HepG2 (cell line): Measurements from ENCODE around the gene EPN2. TPM values are rescaled to one million over a fixed set of nuclear protein-coding genes. Genes with fewer than 3 reads are reported as not detected.

Source experiments
- ATF7-NPFF ChIP-seq: sonication (generic); formaldehyde crosslinking; IDR thresholded peaks from 2 replicates; pipeline ENCODE4 v1.8.1; 2023; ENCODE audit warnings: mild to moderate bottlenecking, low read depth, missing genetic modification reagents, moderate library complexity
- DPF2 ChIP-seq: sonication (generic); formaldehyde crosslinking; IDR thresholded peaks from 2 replicates; pipeline ENCODE4 v1.4.0; 2020; ENCODE audit warnings: mild to moderate bottlenecking, low read depth, missing genetic modification reagents, borderline replicate concordance
- EHMT2 ChIP-seq: fragments of 200-600 bp; sonication (generic); IDR thresholded peaks from 2 replicates; pipeline ENCODE4 v1.7.0; 2017; ENCODE audit warnings: antibody characterized with exemption, low read depth, low read length, borderline replicate concordance
- GPN1 ChIP-seq: sonication (generic); formaldehyde crosslinking; IDR thresholded peaks from 2 replicates; pipeline ENCODE4 v1.5.1; 2020; ENCODE audit warnings: missing genetic modification reagents, borderline replicate concordance
- HMG20A ChIP-seq: IDR thresholded peaks from 2 replicates; pipeline ENCODE4 v1.6.1; 2016; ENCODE audit warnings: borderline replicate concordance
- IKZF1 ChIP-seq: fragments of 450-650 bp; IDR thresholded peaks from 2 replicates; pipeline ENCODE4 v1.7.1; 2016
- JARID2 ChIP-seq: sonication (generic); formaldehyde crosslinking; IDR thresholded peaks from 2 replicates; pipeline ENCODE4 v1.8.1; 2023; ENCODE audit warnings: missing genetic modification reagents, inconsistent platforms; ENCODE audit not compliant: insufficient replicate concordance
- MIXL1 ChIP-seq: IDR thresholded peaks from 2 replicates; pipeline ENCODE4 v1.6.1; 2016
- PAF1 ChIP-seq: IDR thresholded peaks from 2 replicates; pipeline ENCODE4 v1.6.1; 2016; ENCODE audit warnings: missing genetic modification reagents, missing compliant biosample characterization
- PAWR ChIP-seq: sonication (generic); formaldehyde crosslinking; IDR thresholded peaks from 2 replicates; pipeline ENCODE4 v1.4.0; 2020; ENCODE audit warnings: missing genetic modification reagents, mild to moderate bottlenecking, borderline replicate concordance
- STAG1 ChIP-seq: sonication (generic); formaldehyde crosslinking; IDR thresholded peaks from 2 replicates; pipeline ENCODE4 v1.4.0; 2020; ENCODE audit warnings: missing genetic modification reagents
- ZBTB8A ChIP-seq: sonication (generic); formaldehyde crosslinking; IDR thresholded peaks from 2 replicates; pipeline ENCODE4 v1.4.0; 2020; ENCODE audit warnings: mild to moderate bottlenecking, low read depth, missing genetic modification reagents, borderline replicate concordance
- ZFX ChIP-seq: sonication (generic); formaldehyde crosslinking; IDR thresholded peaks from 2 replicates; pipeline ENCODE4 v1.4.0; 2020; ENCODE audit warnings: mild to moderate bottlenecking, low read depth, missing genetic modification reagents, moderate library complexity
- ZNF20 ChIP-seq: sonication (generic); formaldehyde crosslinking; IDR thresholded peaks from 2 replicates; pipeline ENCODE4 v1.4.0; 2020; ENCODE audit warnings: mild to moderate bottlenecking, moderate library complexity, missing genetic modification reagents
- ZNF274 ChIP-seq: sonication (generic); formaldehyde crosslinking; IDR thresholded peaks from 2 replicates; pipeline ENCODE4 v1.5.1; 2020; ENCODE audit warnings: mild to moderate bottlenecking, missing genetic modification reagents
- ZNF3 ChIP-seq: IDR thresholded peaks from 2 replicates; pipeline ENCODE4 v1.7.0; 2017; ENCODE audit warnings: inconsistent platforms
- ZNF879 ChIP-seq: sonication (generic); formaldehyde crosslinking; IDR thresholded peaks from 2 replicates; pipeline ENCODE4 v1.8.1; 2023; ENCODE audit warnings: missing genetic modification reagents
- polyA plus RNA-seq, 8 experiments: library from polyadenylated mRNA; depleted of rRNA in 3 of 8; stranded (reverse) in 7 of 8; unstranded in 1 of 8; fragments of >200 nt; fragmentation: Illumina TruSeq in 4 of 8; extraction: Trizol in 4 of 8; gene quantifications; 2 replicates each; pipeline versions ENCODE4 v1.2.1 to v1.2.3, GENCODE V29; 2011 to 2016; ENCODE audit warnings: low read depth in 4 of 8, missing spikeins in 1 of 8, mixed read lengths in 1 of 8; ENCODE audit not compliant: insufficient read depth in 1 of 8
- total RNA-seq, 5 experiments: library from RNA; depleted of rRNA; stranded (reverse); fragments of >200 nt; fragmentation: Illumina TruSeq; extraction: Trizol; gene quantifications; 2 replicates each; pipeline ENCODE4 v1.2.3, GENCODE V29; 2016; ENCODE audit warnings: low read depth in 1 of 5
- TF ChIP-seq, protein P1 (sequence below): sonication (generic); formaldehyde crosslinking; IDR thresholded peaks from 2 replicates; pipeline ENCODE4 v1.5.1; 2020; ENCODE audit warnings: mild to moderate bottlenecking, missing genetic modification reagents, moderate library complexity
- TF ChIP-seq, protein P2 (sequence below): sonication (generic); formaldehyde crosslinking; IDR thresholded peaks from 2 replicates; pipeline ENCODE4 v1.5.1; 2020; ENCODE audit warnings: missing genetic modification reagents, mild to moderate bottlenecking, borderline replicate concordance
- TF ChIP-seq, protein P3 (sequence below): sonication (generic); formaldehyde crosslinking; IDR thresholded peaks from 2 replicates; pipeline ENCODE4 v1.4.0; 2020; ENCODE audit warnings: mild to moderate bottlenecking, missing genetic modification reagents
- TF ChIP-seq, protein P4 (sequence below): sonication (generic); formaldehyde crosslinking; IDR thresholded peaks from 2 replicates; pipeline ENCODE4 v1.5.1; 2020; ENCODE audit warnings: mild to moderate bottlenecking, missing genetic modification reagents

The EPN2 gene
- total and polyA plus RNA-seq, 2 of the 13 experiments (the other 11 are each of a cell fraction or from before 2014, with no cell fraction given) = 7.8 to 19.2 TPM

DNA sequence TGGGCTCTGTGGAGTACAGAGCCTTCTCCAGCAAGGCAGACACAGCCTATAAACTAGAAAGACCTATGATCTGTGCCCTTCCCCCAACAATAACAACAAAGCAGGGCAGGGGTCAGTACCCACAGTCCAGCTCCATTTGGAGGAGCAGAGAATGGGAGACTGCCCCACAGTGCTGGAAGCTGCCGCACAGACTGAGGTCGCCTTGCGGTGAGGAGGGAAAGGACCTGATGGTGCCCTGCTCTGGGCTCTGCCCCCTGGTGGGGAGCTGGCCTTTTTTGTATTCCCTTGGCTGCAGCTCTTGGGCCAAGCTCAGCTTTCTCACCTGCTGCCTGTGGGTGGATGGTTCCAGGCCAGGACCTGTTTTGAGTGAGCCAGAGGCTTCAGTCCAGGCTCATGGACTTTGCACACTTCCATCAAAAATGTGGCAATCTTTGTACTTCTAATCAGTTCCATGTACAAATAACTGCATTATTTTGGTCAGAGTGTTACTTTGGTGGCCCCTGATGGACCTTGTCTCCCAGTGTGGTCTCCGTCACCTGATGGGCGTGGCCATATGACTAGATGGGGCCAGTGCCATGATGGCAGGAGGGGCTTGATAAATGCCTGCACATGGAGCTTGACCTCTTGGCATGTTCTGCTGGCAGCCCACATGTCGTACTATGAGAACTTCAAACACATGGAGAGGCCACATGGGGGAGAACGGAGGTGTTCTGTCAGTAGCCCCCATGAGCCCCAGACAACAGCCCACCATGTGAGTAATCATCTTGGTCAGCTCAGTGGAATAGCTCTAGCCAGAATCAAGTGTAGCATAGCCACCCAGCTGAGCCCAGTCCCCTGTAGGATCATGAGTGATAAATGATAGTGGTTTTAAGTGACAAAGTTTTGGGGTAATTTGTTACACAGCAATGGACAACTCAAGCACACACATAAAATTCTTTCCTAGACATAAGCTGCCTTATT, 101.1 kb downstream of the EPN2 start (continued):
- TF ChIP-seq, protein P1, sequence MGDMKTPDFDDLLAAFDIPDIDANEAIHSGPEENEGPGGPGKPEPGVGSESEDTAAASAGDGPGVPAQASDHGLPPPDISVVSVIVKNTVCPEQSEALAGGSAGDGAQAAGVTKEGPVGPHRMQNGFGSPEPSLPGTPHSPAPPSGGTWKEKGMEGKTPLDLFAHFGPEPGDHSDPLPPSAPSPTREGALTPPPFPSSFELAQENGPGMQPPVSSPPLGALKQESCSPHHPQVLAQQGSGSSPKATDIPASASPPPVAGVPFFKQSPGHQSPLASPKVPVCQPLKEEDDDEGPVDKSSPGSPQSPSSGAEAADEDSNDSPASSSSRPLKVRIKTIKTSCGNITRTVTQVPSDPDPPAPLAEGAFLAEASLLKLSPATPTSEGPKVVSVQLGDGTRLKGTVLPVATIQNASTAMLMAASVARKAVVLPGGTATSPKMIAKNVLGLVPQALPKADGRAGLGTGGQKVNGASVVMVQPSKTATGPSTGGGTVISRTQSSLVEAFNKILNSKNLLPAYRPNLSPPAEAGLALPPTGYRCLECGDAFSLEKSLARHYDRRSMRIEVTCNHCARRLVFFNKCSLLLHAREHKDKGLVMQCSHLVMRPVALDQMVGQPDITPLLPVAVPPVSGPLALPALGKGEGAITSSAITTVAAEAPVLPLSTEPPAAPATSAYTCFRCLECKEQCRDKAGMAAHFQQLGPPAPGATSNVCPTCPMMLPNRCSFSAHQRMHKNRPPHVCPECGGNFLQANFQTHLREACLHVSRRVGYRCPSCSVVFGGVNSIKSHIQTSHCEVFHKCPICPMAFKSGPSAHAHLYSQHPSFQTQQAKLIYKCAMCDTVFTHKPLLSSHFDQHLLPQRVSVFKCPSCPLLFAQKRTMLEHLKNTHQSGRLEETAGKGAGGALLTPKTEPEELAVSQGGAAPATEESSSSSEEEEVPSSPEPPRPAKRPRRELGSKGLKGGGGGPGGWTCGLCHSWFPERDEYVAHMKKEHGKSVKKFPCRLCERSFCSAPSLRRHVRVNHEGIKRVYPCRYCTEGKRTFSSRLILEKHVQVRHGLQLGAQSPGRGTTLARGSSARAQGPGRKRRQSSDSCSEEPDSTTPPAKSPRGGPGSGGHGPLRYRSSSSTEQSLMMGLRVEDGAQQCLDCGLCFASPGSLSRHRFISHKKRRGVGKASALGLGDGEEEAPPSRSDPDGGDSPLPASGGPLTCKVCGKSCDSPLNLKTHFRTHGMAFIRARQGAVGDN = peak; percentile 82
- no peak for TF ChIP-seq ZBTB8A (CRISPR knock-in tag)
- no peak for TF ChIP-seq ZNF879 (CRISPR knock-in tag)
- TF ChIP-seq MIXL1 (CRISPR knock-in tag) = peak; percentile 10; the same call in 1 of the 2 replicates
- TF ChIP-seq HMG20A (CRISPR knock-in tag) = peak; percentile 15; the same call in 1 of the 2 replicates
- TF ChIP-seq ZFX (CRISPR knock-in tag) = peak; percentile 66; the same call in 1 of the 2 replicates
- TF ChIP-seq ATF7-NPFF (CRISPR knock-in tag) = no peak; the same call in 1 of the 2 replicates
- TF ChIP-seq, protein P2, sequence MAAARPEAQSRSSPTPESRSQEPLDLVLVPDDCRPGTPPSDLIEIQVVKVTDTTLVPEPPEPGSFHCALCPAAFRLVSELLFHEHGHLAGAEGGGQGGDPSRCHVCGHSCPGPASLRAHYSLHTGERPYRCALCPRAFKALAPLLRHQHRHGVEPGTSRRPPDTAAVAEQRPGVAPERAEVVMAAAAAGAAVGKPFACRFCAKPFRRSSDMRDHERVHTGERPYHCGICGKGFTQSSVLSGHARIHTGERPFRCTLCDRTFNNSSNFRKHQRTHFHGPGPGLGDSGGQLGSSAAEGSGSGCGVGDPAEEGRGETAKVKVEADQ (CRISPR knock-in tag) = peak; percentile 65; the same call in 1 of the 2 replicates
- TF ChIP-seq EHMT2 = no peak
- TF ChIP-seq, protein P3, sequence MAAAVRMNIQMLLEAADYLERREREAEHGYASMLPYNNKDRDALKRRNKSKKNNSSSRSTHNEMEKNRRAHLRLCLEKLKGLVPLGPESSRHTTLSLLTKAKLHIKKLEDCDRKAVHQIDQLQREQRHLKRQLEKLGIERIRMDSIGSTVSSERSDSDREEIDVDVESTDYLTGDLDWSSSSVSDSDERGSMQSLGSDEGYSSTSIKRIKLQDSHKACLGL (CRISPR knock-in tag) = 0 out of 2 replicates have a peak, but pooled peaks have one; percentile 14
- TF ChIP-seq ZNF274 (CRISPR knock-in tag) = peak; percentile 78; the same call in 1 of the 2 replicates
- TF ChIP-seq ZNF3 (CRISPR knock-in tag) = no peak
- TF ChIP-seq IKZF1 = no peak
- no peak for TF ChIP-seq JARID2
- no peak; the same call in 1 of the 2 replicates for TF ChIP-seq DPF2 (CRISPR knock-in tag)
- TF ChIP-seq, protein P4, sequence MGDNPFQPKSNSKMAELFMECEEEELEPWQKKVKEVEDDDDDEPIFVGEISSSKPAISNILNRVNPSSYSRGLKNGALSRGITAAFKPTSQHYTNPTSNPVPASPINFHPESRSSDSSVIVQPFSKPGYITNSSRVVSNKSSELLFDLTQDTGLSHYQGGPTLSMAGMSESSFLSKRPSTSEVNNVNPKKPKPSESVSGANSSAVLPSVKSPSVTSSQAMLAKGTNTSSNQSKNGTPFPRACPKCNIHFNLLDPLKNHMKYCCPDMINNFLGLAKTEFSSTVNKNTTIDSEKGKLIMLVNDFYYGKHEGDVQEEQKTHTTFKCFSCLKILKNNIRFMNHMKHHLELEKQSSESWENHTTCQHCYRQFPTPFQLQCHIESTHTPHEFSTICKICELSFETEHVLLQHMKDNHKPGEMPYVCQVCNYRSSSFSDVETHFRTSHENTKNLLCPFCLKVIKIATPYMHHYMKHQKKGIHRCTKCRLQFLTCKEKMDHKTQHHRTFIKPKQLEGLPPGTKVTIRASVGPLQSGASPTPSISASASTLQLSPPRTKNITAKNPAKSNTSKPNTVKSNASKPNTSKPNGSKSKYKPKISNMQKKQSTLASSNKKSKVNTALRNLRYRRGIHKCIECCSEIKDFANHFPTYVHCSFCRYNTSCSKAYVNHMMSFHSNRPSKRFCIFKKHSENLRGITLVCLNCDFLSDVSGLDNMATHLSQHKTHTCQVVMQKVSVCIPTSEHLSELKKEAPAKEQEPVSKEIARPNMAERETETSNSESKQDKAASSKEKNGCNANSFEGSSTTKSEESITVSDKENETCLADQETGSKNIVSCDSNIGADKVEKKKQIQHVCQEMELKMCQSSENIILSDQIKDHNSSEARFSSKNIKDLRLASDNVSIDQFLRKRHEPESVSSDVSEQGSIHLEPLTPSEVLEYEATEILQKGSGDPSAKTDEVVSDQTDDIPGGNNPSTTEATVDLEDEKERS = peak; percentile 86; the same call in 1 of the 2 replicates
- TF ChIP-seq GPN1 (CRISPR knock-in tag) = no peak
- TF ChIP-seq PAF1 (CRISPR knock-in tag) = peak; percentile 22; the same call in 1 of the 2 replicates
- TF ChIP-seq PAWR (CRISPR knock-in tag) = no peak
- TF ChIP-seq STAG1 (CRISPR knock-in tag) = peak; percentile 60
- TF ChIP-seq ZNF20 (CRISPR knock-in tag) = no peak
